HG03066 (cell line): ENCODE measurements around the gene WDR75.
A peak's percentile ranks its signal among the peaks of the same experiment; 100 is the strongest.
"Not testable (repeated sequence)": the region's sequence is repeated elsewhere in the genome, so short reads cannot be mapped to it uniquely, and the experiment has no call there.

Experiments used
- ATAC-seq: cut with Tn5 transposase; IDR thresholded peaks from one replicate; pipeline ENCODE4 v1.9.1; 2021; ENCODE audit warnings: low read depth; ENCODE audit not compliant: unreplicated experiment

Gene WDR75

DNA sequence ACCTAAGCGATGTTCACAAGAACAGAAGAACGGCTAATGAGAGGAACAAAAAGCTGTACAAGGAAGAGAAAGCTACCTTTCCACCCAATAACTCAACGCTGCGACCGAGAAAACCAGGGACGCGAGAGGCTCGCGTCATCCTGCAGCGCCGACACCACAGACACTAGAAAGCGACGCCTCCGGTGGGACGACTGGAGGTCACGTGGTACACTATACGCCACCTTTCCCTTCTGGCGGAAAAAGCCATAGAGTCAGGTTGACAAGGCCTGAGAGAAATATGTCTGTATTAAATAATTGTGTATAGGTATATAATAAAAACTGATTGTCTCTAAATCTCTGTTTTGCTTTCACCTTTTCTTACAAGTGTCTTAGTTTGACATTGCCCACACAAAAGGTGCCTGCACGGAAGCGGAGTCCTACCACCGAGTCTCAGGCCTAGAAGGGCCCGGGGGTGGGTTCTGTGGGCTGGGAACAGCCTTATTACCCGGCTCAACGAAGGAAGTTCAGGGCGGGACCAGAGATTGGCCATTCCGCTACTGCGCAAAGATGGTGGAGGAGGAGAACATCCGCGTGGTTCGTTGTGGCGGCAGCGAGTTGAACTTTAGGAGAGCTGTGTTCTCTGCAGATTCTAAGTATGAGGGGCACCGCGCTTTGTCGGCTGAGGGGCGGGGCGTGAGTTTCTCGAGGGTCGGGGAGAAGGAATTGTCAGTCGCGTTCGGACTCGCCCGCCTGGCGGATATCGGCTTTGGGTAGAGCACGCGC is at the start of gene WDR75:
WDR75 (plus strand) TSS at position 528 of the 762 bp plus-strand sequence; CDS start at position 547, 19 bp downstream.
- ATAC-seq: peak; percentile 85

DNA sequence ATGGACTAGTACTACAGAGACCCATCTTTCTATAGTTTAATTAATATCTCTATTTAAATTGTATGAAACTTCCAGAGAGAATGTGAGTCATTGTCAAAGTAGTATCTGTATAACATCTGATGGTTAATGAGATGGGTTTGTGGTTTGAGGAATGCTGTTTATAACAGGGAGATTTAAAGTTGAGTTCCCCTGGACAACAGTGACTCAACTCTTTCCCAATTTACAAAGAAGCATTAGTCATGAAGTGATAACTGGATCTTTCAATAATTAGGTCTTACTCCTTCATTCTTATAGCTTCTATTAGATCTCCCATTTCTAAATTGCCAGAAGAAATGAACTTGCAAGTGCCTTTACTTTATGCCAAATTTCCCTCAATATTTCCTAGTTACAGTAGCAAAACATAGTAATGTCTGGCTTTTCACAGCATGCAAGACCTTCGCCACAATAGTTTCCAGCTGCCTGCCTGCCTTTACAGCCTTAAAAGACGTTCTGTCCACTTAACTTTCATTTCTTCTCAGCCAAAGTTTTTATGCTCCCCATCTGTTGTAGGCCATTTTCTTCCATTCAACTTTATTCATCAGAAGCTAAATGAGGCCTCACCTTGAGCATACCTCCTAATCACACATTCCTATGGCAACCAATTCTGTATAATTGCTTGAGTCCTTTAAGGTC is 47.7 kb upstream of the WDR75 start:
- no peak for ATAC-seq

DNA sequence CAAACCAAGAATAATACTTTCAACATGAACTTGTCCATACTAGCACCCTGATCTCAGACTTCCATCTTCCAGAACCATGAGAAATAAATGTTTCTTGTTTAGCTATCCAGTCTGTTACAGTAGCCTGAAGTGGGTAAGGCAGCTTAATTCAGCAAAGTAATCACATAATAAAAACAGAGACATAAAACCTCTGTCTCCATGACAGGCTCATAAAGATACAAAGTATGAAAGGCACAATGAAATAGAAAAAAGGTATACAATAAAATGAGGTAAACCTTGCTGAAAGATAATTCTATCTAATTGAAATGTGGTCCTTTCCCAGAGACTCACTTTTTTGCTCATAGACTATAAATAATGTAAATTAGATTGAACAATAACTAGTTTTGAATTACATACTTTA is 46.7 kb upstream of the WDR75 start:
- ATAC-seq: no peak

DNA sequence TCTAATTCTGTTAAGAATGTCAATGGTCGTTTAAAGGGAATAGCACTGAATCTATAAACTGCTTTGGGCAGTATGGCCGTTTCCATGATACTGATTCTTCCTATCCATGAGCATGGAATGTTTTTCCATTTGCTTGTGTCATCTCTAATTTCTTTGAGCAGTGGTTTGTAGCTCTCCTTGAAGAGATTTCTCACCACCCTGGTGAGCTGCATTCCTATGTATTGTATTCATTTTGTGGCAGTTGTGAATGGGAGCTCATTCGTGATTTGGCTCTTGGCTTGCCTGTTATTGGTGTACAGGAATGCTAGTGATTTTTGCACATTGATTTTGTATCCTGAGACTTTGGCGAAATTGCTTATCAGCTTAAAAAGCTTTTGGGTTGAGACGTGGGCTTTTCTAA is 38.3 kb upstream of the WDR75 start:
- no peak for ATAC-seq

DNA sequence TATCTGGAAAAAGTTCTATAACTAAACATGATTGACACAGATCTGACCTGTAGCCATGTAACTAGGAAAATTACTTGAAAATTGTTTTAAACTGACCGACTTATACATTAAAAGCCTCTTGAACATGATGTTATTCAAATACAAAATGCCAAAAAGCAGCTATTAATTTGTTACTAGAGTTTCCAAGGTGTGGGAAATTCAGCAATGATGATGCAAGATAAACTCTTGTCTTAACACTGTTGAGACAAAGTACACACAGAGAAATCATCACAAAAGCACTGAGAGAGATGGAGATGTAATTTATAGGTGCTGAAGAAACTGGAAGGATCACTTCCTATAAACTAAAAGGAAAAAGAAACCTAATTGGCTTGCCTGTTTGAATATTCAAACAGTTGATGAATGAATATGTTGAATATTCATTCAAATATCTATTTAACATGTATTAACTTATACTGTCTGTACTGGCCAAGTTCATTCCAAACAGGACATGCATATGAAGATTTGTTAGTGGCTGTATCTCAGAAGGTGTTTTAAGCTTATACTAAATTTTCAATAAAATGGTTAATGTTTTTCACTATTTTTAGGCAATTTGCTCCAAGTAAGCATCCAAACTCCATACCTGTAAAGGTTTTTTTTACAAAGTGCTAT is 34.6 kb upstream of the WDR75 start:
- ATAC-seq: no peak

DNA sequence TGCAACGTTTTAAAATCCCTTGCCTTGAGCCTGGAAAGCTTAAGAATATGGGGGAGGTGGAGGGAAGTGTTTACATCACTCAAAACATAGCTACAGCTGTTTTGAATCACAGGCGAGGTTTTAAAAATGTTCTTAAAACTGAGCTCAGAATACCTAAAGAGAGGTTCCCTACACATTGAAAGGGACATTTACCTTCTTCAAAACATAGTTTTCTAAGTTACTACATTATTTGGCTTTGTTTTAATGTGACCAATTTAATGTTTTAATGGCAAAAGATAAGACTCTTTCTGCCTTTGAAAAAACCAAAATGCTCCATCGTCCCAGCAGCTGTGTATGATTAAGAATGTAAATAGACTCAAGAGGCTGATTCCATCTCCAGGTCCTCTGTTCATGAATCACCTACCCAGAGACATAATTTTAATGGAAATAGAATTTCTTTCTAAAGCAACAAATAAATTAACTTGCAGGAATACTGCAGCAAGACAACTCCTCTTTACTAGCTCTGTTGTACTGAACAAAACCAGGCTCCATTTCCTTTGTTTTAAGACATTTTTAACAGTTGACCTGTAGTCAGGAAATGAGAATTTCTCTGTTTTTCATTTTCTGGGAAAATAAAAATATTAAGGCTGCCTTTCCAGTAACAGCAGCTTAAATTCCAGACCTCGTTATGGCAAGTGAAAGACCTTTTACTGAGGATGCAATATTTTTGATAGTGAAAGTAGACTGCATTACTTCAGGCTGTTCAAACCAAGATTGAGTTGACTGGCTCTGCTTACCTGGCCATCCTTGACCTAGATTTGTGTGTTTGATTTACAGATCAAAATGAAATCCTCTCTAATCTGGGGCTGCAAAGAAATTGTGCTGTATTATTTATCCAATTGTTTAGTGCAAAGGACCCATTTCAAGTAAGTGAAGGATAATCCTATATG is 33.7 kb upstream of the WDR75 start:
- no peak for ATAC-seq

DNA sequence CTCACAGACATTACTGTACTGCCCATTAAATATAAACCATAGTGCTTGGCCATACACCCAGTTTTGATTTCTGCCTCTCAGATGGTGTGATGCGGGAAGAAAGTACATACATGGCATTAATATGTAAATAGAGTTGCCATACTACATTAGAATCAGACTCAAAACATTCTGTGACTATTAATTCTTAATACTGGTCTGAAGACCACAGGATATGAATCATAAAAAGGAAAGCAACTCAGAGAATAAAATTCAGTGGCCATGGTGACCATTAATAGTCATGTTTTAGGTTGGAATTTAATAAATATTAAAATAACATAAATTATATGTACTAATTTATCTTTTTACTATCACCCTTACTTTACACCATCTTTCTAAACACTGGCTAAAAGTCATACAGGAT is 33.0 kb upstream of the WDR75 start:
- ATAC-seq: no peak

DNA sequence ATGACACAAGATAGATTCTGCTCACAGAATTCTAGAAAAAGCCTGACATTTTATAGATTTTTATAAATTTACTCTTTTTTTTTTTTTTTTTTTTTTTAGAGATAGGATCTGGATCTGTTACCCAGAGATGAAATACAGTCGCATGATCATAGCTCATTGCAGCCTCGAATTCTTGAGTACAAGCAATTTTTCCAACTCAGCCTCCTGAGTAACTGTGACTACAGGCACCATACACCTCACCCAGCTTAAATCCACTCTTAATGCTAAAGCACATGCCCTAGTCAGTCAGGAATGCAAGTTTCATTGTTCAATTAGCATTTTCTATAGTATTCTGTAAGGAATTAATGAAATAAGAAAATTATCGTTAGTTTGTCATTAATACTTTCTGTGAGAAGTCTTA is 32.1 kb upstream of the WDR75 start:
- ATAC-seq: no peak

DNA sequence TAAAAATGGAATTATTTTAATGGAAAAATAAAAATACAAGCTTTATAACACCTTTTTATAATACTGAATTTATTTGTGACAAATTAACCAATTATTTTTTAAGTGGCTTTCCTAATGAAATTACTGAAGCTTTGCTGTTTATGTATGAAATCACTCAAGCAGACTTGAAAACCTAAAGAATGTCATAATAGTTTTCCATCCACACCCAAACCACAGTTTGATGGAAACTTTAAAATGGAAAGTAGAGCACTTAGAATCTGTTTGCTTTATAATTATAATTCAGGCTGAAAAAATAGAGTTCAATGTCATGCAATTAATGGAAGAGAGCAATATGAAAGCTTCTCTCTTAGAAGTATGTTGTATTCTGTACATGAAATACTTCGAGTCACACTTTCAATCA is 31.6 kb upstream of the WDR75 start:
- no peak for ATAC-seq

DNA sequence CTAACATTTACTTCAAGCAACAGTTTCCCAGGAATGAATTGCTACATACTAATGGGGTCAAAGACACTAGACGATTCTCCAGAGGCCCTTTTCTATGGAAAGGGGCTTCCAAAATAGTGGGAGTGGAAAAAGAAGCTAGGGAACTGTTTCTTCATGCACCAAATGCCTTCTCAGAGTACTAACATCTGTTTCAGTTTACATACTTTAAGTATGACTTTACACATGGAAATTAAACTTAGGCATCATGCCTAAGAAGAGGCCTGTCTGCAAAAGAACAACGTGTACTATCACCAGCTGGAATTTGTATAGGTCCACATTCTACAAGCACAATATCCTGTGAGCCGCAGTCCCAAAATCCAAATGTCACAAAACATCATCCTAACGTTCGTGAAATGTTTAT is 29.4 kb upstream of the WDR75 start:
- ATAC-seq: no peak

DNA sequence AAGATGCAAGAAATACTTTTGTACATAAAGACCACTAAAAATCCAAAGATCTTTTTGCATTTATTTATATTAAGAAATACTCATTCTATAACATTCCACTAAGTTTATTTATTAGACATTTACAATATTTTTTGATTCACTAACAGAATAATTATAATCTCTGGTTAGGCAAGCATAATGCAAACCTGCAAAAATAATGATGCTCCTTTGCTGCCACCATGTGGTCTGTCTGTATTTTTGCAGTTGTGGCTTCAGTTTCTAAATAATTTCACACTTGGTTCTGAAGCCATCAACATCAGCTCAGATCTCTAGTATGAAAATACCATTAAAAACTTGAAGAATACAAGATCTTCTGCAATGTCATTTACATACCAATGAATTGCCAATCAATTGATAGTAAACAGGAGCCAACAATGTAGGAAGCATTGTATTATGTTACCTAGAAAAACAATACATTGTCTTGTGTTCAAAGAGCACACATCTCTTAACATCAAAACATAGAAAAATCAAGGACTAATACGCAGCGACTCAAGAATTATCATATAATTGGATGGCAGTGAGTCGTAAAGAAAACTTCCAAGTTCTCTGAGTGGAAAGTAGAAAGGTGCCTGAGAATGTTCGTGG is 28.8 kb upstream of the WDR75 start:
- ATAC-seq: peak; percentile 82

DNA sequence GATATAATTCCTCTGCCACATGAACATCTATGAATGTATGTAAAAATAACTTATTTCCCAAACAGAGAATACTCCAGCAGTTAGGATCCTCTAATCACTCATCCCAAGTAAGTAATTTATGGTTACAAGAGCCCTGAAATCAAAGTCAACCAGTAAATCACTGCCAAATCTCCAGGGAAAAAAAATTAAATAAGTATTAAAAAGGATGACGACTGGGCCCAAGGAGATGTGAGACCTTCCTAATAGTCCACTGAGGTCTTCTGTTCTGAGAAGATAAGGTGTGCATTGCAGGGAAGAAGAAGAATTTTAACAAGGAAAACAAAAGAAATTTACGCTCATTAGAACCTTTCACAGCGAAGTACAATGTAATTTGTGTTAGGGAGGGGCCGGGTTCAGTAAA is 28.0 kb upstream of the WDR75 start:
- ATAC-seq: no peak

DNA sequence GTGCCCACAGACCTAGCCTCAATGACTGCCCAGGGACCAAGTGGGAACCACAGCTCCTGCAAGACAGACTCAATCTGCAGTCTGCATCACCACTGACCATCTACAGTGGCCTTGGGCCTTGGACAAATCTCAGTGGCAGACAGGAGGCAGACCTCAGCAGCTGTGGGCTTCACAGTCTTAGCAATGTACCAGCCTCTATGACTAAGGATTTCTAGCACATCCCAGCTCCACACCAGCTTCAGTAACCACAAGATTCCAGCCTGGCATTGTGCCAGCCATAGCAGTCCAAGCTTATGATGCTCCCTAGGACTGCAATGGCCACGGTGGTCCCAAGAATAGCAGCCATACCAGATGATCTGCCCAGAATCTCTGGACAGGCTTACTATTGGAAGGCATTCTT is 19.6 kb upstream of the WDR75 start:
- ATAC-seq: no peak

DNA sequence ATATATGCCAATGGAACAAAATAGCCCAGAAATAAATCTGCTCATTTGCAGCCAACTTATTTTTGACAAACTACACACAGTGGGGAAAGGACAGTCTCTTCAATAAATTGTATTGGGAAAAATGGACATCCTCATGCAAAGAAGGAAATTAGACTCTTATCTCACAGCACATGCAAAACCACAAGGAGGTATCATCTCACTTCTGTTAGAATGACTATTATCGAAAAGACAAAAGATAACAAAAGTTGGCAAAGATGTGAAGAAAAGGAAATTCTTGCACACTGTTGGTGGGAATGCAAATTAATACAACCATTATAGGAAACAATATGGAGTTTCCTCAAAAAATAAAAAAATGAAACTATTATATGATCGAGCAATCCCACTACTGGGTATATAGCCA is 16.3 kb upstream of the WDR75 start:
- ATAC-seq: no peak

DNA sequence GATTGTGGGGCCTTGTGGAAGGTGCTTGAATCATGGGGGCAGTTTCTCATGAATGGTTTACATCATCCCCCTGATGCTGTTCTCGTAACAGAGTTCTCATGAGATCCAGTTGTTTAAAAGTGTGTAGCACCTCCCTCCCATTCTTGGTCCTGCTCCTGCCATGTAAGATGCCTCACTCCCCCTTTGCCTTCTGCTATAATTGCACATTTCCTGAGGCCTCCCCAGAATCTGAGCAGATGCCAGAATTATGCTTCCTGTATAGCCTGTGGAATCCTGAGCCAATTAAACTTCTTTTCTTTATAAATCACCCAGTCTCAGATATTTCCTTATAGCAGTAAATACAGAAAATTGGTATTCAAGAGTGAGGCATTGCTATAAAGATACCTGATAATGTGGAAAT is 15.6 kb upstream of the WDR75 start:
- ATAC-seq: no peak

DNA sequence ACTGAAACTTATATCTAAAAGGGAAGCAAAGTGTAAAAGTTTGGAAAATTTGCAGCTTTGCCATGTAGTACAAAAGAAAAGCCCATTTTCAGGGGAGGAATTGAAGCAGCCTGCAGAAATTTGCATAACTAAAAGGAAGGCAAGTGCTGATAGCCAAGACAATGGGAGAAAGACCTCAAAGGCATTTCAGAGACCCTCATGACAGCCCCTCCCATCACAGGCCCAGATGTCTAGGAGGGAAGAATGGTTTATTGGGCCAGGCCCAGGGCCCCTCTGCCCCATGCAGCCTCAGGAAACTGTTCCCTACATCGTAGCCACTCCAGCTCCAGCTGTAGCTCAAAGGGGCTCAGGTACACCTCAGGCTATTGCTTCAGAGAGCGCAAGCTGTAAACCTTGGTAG is 14.4 kb upstream of the WDR75 start:
- no peak for ATAC-seq

DNA sequence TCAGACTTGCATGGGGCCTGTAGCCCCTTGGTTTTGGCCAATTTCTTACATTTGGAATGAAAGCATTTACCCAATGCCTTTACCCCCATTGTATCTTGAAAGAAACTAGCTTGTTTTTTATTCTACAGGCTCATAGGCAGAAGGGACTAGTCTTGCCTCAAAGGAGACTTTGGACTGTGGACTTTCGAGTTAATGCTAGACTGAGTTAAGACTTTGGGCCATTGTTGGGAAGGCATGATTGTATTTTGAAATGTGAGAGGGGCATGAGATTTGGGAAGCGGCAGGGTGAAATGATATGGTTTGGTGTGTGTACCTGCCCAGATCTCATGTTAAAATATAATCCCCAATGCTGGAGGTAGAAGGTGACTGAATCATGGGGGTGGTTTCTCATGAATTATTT is 13.4 kb upstream of the WDR75 start:
- no peak for ATAC-seq

DNA sequence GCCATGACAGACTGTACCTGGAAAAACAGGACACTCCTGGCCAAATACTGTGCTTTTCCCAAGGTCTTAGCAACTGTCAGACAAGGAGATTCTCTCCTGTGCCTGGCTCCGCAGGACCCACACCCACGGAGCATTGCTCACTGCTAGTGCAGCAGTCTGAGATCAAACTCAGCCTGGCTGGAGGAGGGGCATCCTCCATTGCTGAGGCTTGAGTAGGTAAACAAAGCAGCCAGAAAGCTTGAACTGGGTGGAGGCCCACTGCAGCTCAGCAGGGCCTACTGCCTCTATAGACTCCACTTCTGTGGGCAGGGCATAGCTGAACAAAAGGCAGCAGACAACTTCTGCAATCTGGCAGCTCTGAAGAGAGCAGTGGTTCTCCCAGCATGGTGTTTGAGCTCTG is 10.8 kb upstream of the WDR75 start:
- not testable (repeated sequence) for ATAC-seq

DNA sequence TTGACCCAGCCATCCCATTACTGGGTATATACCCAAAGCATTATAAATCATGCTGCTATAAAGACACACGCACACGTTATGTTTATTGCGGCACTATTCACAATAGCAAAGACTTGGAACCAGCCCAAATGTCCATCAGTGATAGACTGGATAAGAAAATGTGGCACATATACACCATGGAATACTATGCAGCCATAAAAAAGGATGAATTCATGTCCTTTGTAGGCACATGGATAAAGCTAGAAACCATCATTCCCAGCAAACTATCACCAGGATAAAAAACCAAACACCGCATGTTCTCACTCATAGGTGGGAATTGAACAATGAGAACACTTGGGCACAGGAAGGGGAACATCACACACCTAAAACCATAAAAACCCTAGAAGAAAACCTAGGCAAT is 5.5 kb upstream of the WDR75 start:
- ATAC-seq: not testable (repeated sequence)

DNA sequence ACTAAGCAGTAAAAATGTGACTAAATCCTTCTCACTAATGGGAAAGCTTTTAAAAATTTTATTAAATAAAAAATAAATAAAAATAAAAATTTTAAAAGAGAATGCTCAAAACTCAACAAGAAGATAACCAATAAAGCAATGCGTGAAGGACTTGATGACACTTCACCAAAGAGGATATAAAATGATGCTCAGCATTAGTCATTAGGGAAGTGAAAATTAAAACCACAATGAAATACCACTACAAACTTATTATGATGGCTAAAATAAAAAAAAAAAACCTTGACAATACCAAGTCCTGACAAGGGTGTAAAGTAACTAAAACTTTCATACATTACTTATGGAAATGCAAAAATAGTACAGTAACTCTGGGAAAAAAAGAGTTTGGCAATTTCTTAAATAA is 3.3 kb upstream of the WDR75 start:
- no peak for ATAC-seq
